Measurements from ENCODE around the gene NRL.
A peak's percentile ranks its signal among the peaks of the same experiment; 100 is the strongest.

Gene NRL

DNA sequence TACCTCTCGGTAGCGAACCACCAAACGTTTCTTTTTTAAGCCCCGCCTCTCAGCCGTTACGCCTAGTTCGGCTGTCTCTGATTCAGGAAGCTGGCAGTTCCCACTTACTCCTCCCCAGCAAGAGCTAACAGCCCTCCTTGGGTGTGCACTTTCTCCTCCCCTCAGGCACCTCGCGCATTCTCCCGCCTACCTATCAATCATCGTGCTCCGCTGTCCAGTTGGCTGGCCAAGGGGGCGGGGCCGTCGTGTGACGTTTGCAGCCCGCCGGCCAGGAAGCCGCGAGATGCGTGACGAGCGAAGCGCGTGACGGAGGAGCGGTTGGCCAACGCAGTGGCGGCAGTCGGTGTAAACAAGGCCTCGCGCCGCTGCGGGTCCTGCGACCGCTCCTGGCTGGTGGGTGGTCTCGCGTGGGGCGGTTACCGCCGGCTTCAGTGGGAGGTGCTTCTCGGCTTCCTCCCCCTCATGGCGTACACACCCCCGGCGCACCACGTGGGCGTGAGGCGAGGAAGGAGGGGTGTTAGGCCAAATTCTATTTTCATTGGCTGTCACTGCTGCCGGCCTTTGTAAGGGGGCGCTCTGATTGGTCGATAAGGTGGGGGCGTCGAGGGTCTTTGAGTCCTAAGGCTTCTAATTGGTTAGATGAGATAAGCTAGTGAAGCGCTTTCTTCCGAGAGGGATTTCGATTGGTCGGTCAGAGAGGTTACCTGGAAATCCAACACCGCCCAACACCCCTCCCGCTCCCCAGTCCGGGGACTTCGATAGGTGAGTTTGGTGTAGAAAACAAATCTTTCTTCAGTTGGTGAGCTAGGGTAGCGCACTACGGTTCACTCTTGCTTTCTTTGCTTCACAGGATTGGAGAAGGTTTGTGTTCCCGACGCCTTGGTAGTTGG lies at the start of gene NRL, which contains the start of gene DCAF11:
Gene NRL (minus strand): TSS at position 418 of the 890 bp plus-strand sequence. CDS start 32,101 bp downstream, outside the sequence.
Gene DCAF11 (plus strand): TSS at position 246 of the 890 bp plus-strand sequence. CDS start 818 bp downstream, outside the sequence.
- H3K9ac ChIP-seq (ENCODE audit: low read depth, low read length, poor library complexity, severe bottlenecking): peak within 1 kb of the TSS; percentile 91
- H3F3A ChIP-seq (ENCODE audit: low read depth): peaks cover 6% of the 10 kb centered on the region; the same call in 1 of the 2 replicates
- peak within 1 kb of the TSS; percentile 90 for H3K4me2 ChIP-seq (ENCODE audit: low read depth, low read length, poor library complexity, severe bottlenecking)
- H3K4me3 ChIP-seq (ENCODE audit: low read length, poor library complexity, severe bottlenecking): peak within 1 kb of the TSS; percentile 91
- no peak for TF ChIP-seq EZH2phosphoT487 (IDR thresholded peaks at IDR 0.05; ENCODE audit: borderline replicate concordance)
- TF ChIP-seq, protein P1, sequence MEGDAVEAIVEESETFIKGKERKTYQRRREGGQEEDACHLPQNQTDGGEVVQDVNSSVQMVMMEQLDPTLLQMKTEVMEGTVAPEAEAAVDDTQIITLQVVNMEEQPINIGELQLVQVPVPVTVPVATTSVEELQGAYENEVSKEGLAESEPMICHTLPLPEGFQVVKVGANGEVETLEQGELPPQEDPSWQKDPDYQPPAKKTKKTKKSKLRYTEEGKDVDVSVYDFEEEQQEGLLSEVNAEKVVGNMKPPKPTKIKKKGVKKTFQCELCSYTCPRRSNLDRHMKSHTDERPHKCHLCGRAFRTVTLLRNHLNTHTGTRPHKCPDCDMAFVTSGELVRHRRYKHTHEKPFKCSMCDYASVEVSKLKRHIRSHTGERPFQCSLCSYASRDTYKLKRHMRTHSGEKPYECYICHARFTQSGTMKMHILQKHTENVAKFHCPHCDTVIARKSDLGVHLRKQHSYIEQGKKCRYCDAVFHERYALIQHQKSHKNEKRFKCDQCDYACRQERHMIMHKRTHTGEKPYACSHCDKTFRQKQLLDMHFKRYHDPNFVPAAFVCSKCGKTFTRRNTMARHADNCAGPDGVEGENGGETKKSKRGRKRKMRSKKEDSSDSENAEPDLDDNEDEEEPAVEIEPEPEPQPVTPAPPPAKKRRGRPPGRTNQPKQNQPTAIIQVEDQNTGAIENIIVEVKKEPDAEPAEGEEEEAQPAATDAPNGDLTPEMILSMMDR (conservative IDR thresholded peaks at IDR 0.05; ENCODE audit: low read length): no peak
- peaks cover 11% of the 10 kb centered on the region for H4K20me1 ChIP-seq (ENCODE audit: insufficient read depth, low read length, poor library complexity, severe bottlenecking)
- no peaks in the 10 kb centered on the region for H3K27me3 ChIP-seq (ENCODE audit: insufficient read depth, low read length, poor library complexity, severe bottlenecking)
- H2AFZ ChIP-seq (ENCODE audit: low read length): peak within 1 kb of the TSS; percentile 89
- peaks cover 19% of the 10 kb centered on the region for H3K4me1 ChIP-seq (ENCODE audit: insufficient read depth, low read length, poor library complexity, severe bottlenecking)
- H3K9me2 ChIP-seq (replicated peaks; ENCODE audit: low read depth, low read length): no peaks in the 10 kb centered on the region
- H3K9me3 ChIP-seq (ENCODE audit: insufficient read depth, low read depth, low read length): no peaks in the 10 kb centered on the region
- H3K79me2 ChIP-seq (ENCODE audit: insufficient read depth, low read length): peaks cover 29% of the 10 kb centered on the region
- peaks cover 27% of the 10 kb centered on the region; the same call in 1 of the 2 replicates for H3K36me3 ChIP-seq (ENCODE audit: insufficient read depth, low read length)

DNA sequence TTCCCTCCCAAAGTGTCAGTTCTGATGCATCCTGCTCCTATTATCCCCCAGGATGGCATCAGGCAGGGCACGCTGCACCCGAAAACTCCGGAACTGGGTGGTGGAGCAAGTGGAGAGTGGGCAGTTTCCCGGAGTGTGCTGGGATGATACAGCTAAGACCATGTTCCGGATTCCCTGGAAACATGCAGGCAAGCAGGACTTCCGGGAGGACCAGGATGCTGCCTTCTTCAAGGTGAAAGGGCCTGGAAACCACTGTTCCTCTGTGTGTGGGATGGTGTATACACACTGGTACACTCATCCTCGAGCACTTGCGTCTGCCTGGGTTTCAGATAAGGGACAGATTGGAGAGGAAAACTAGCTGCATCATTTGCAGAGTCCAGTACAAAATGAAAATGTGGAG lies 47.3 kb upstream of the NRL start:
- H3K79me2 ChIP-seq (ENCODE audit: insufficient read depth, low read length): peaks cover 9% of the 10 kb centered on the region; the same call in 1 of the 2 replicates
- peaks cover 13% of the 10 kb centered on the region for H3K4me1 ChIP-seq (ENCODE audit: insufficient read depth, low read length, poor library complexity, severe bottlenecking)
- no peaks in the 10 kb centered on the region for H3K27me3 ChIP-seq (ENCODE audit: insufficient read depth, low read length, poor library complexity, severe bottlenecking)
- peak overlapping the region; percentile 73 for H3K9ac ChIP-seq (ENCODE audit: low read depth, low read length, poor library complexity, severe bottlenecking)
- no peaks in the 10 kb centered on the region for H3K9me2 ChIP-seq (replicated peaks; ENCODE audit: low read depth, low read length)
- no peaks in the 10 kb centered on the region for H3K9me3 ChIP-seq (ENCODE audit: insufficient read depth, low read depth, low read length)
- H3F3A ChIP-seq (ENCODE audit: low read depth): no peaks in the 10 kb centered on the region; the same call in 1 of the 2 replicates
- H3K36me3 ChIP-seq (ENCODE audit: insufficient read depth, low read length): peaks cover 24% of the 10 kb centered on the region; the same call in 1 of the 2 replicates
- H3K4me3 ChIP-seq (ENCODE audit: low read length, poor library complexity, severe bottlenecking): peak overlapping the region; percentile 82
- TF ChIP-seq, protein P1 (conservative IDR thresholded peaks at IDR 0.05; ENCODE audit: low read length): no peak
- no peak for TF ChIP-seq EZH2phosphoT487 (IDR thresholded peaks at IDR 0.05; ENCODE audit: borderline replicate concordance)
- H3K4me2 ChIP-seq (ENCODE audit: low read depth, low read length, poor library complexity, severe bottlenecking): peak overlapping the region; percentile 84
- H4K20me1 ChIP-seq (ENCODE audit: insufficient read depth, low read length, poor library complexity, severe bottlenecking): no peaks in the 10 kb centered on the region
- H2AFZ ChIP-seq (ENCODE audit: low read length): no peak overlapping the region

DNA sequence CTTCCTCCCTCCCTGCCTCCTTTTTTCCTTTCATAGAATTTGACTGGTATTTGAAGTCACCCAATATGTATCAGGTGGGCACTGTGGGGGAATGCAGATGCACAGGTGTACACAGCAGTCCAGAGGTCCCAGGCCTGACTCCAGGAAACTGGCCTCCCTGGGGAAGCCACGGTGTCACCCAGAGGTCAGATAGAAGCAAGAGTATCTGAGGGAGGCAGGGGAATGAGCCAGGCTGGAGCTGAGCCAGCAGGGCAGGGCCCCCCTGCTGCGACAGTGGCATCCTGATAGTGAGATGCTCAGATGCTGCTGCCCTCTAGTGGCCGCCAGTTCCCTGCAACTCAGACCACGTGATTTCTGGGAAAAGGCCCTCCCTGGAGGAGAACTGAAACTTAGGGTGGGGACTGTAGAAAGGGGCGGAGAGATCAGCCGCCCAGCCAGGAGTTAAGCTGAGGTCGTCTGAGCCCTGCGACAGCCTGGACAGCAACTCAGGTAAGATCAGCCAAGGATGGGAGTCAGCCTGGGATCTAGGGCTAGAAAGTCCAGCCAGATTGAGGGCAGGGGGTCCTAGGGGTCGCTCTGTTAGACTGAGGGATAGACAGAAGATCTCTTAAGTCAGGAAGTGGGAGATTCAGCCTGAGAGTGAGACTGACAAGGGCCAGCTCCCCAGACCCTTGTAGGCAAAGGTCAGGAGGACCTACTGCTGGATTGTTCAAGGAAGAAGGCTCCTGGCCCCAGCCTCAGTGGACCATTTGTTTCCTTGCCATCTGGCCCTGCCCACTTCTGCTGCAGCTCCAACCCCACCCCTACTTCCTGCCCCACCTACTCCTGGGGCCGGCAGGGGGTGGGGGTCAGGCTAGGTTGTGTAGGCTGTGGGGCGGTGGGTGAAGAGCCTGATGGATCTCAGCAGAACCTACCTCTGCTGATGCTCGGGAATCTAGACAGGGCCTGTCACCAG lies 46.4 kb upstream of the NRL start, which contains the start of gene IRF9:
Gene IRF9 (plus strand): TSS at position 416 of the 955 bp plus-strand sequence. CDS start 880 bp downstream, outside the sequence.
- Histone ChIP-seq H3K4me2 (ENCODE audit: low read depth, low read length, poor library complexity, severe bottlenecking) (peak within 1 kb of the TSS; percentile 84), H3K9me2 (replicated peaks; ENCODE audit: low read depth, low read length) (no peaks in the 10 kb centered on the region), H2AFZ (ENCODE audit: low read length) (peak within 1 kb of the TSS; percentile 44; the same call in 1 of the 2 replicates), H3K4me3 (ENCODE audit: low read length, poor library complexity, severe bottlenecking) (peak within 1 kb of the TSS; percentile 82), H3K27me3 (ENCODE audit: insufficient read depth, low read length, poor library complexity, severe bottlenecking) (no peaks in the 10 kb centered on the region), H4K20me1 (ENCODE audit: insufficient read depth, low read length, poor library complexity, severe bottlenecking) (no peaks in the 10 kb centered on the region), H3F3A (ENCODE audit: low read depth) (no peaks in the 10 kb centered on the region; the same call in 1 of the 2 replicates), H3K36me3 (ENCODE audit: insufficient read depth, low read length) (peaks cover 28% of the 10 kb centered on the region; the same call in 1 of the 2 replicates), H3K9ac (ENCODE audit: low read depth, low read length, poor library complexity, severe bottlenecking) (peak within 1 kb of the TSS; percentile 73), H3K4me1 (ENCODE audit: insufficient read depth, low read length, poor library complexity, severe bottlenecking) (peaks cover 13% of the 10 kb centered on the region), H3K79me2 (ENCODE audit: insufficient read depth, low read length) (peaks cover 9% of the 10 kb centered on the region; the same call in 1 of the 2 replicates), H3K9me3 (ENCODE audit: insufficient read depth, low read depth, low read length) (no peaks in the 10 kb centered on the region)
- TF ChIP-seq, protein P1 (conservative IDR thresholded peaks at IDR 0.05; ENCODE audit: low read length): peak; percentile 95
- TF ChIP-seq EZH2phosphoT487 (IDR thresholded peaks at IDR 0.05; ENCODE audit: borderline replicate concordance): no peak
